HEK293 (cell line): ENCODE results near the gene CSNK1A1.

Experiments
- KLF9 ChIP-seq: fragments of 450-650 bp; formaldehyde crosslinking; IDR thresholded peaks from 2 replicates; pipeline ENCODE4 v1.5.1; 2016; ENCODE audit warnings: missing biosample characterization, missing genetic modification characterization, low read depth
- OVOL3 ChIP-seq: fragments of 450-650 bp; formaldehyde crosslinking; IDR thresholded peaks from 2 replicates; pipeline ENCODE4 v1.5.1; 2016; ENCODE audit warnings: missing biosample characterization, missing genetic modification characterization
- SCRT2 ChIP-seq: fragments of 450-650 bp; formaldehyde crosslinking; IDR thresholded peaks from 2 replicates; pipeline ENCODE4 v1.5.1; 2016; ENCODE audit warnings: missing biosample characterization, missing genetic modification characterization
- SP2 ChIP-seq: fragments of 450-650 bp; formaldehyde crosslinking; IDR thresholded peaks from 2 replicates; pipeline ENCODE4 v1.5.1; 2016; ENCODE audit warnings: missing biosample characterization, missing genetic modification characterization
- TCF7L2 ChIP-seq: IDR thresholded peaks from 2 replicates; pipeline ENCODE4 v1.6.1; 2011; ENCODE audit warnings: low read depth, mild to moderate bottlenecking, inconsistent platforms, low read length, moderate library complexity, borderline replicate concordance
- ZBTB17 ChIP-seq: fragments of 450-650 bp; formaldehyde crosslinking; IDR thresholded peaks from 2 replicates; pipeline ENCODE4 v1.5.1; 2016; ENCODE audit warnings: missing biosample characterization, missing genetic modification characterization
- ZBTB7A ChIP-seq: fragments of 450-650 bp; formaldehyde crosslinking; IDR thresholded peaks from 2 replicates; pipeline ENCODE4 v1.5.1; 2016; ENCODE audit warnings: low read depth, missing biosample characterization, missing genetic modification characterization
- ZFHX2 ChIP-seq: fragments of 450-650 bp; formaldehyde crosslinking; conservative IDR thresholded peaks from 2 replicates; pipeline ENCODE4 v1.5.1; 2016; ENCODE audit warnings: missing biosample characterization, missing genetic modification characterization
- ZFP37 ChIP-seq: fragments of 450-650 bp; formaldehyde crosslinking; IDR thresholded peaks from 2 replicates; pipeline ENCODE4 v1.5.1; 2016; ENCODE audit warnings: missing biosample characterization, missing genetic modification characterization
- ZFP69B ChIP-seq: fragments of 450-650 bp; formaldehyde crosslinking; IDR thresholded peaks from 2 replicates; pipeline ENCODE4 v1.5.1; 2016; ENCODE audit warnings: missing biosample characterization, missing genetic modification characterization
- ZNF561 ChIP-seq: fragments of 450-650 bp; IDR thresholded peaks from 2 replicates; pipeline ENCODE4 v1.5.1; 2018; ENCODE audit warnings: missing biosample characterization, missing genetic modification characterization, borderline replicate concordance
- ZNF624 ChIP-seq: fragments of 450-650 bp; formaldehyde crosslinking; IDR thresholded peaks from 2 replicates; pipeline ENCODE4 v1.5.1; 2017; ENCODE audit warnings: missing biosample characterization, missing genetic modification characterization
- ZNF660 ChIP-seq: fragments of 450-650 bp; IDR thresholded peaks from 2 replicates; pipeline ENCODE4 v1.5.1; 2018; ENCODE audit warnings: missing biosample characterization, mild to moderate bottlenecking, missing genetic modification characterization
- ZNF768 ChIP-seq: fragments of 450-650 bp; formaldehyde crosslinking; IDR thresholded peaks from 2 replicates; pipeline ENCODE4 v1.5.1; 2018; ENCODE audit warnings: missing biosample characterization, mild to moderate bottlenecking, missing genetic modification characterization
- TF ChIP-seq, protein P1 (sequence below): fragments of 450-650 bp; formaldehyde crosslinking; conservative IDR thresholded peaks from 2 replicates; pipeline ENCODE4 v1.5.1; 2016; ENCODE audit warnings: low read depth, missing biosample characterization, missing genetic modification characterization
- TF ChIP-seq, protein P2 (sequence below): sonication (generic); formaldehyde crosslinking; IDR thresholded peaks from 2 replicates; pipeline ENCODE4 v1.8.1; 2022; ENCODE audit warnings: mild to moderate bottlenecking, moderate library complexity, missing genetic modification reagents
- TF ChIP-seq, protein P3 (sequence below): fragments of 450-650 bp; formaldehyde crosslinking; IDR thresholded peaks from 2 replicates; pipeline ENCODE4 v1.5.1; 2016; ENCODE audit warnings: missing biosample characterization, missing genetic modification characterization
- TF ChIP-seq, protein P4 (sequence below): fragments of 450-650 bp; formaldehyde crosslinking; IDR thresholded peaks from 2 replicates; pipeline ENCODE4 v1.5.1; 2016; ENCODE audit warnings: missing biosample characterization, missing genetic modification characterization
- TF ChIP-seq, protein P5 (sequence below): fragments of 450-650 bp; IDR thresholded peaks from 2 replicates; pipeline ENCODE4 v1.5.1; 2018; ENCODE audit warnings: missing biosample characterization, mild to moderate bottlenecking, missing genetic modification characterization
- TF ChIP-seq, protein P6 (sequence below): fragments of 450-650 bp; formaldehyde crosslinking; IDR thresholded peaks from 2 replicates; pipeline ENCODE4 v1.5.1; 2016; ENCODE audit warnings: missing biosample characterization, missing genetic modification characterization
- TF ChIP-seq, protein P7 (sequence below): fragments of 450-650 bp; formaldehyde crosslinking; IDR thresholded peaks from 2 replicates; pipeline ENCODE4 v1.5.1; 2017; ENCODE audit warnings: missing biosample characterization, missing genetic modification characterization
- TF ChIP-seq, protein P8 (sequence below): fragments of 450-650 bp; formaldehyde crosslinking; IDR thresholded peaks from 2 replicates; pipeline ENCODE4 v1.5.1; 2016; ENCODE audit warnings: missing biosample characterization, missing genetic modification characterization

CSNK1A1 gene

DNA sequence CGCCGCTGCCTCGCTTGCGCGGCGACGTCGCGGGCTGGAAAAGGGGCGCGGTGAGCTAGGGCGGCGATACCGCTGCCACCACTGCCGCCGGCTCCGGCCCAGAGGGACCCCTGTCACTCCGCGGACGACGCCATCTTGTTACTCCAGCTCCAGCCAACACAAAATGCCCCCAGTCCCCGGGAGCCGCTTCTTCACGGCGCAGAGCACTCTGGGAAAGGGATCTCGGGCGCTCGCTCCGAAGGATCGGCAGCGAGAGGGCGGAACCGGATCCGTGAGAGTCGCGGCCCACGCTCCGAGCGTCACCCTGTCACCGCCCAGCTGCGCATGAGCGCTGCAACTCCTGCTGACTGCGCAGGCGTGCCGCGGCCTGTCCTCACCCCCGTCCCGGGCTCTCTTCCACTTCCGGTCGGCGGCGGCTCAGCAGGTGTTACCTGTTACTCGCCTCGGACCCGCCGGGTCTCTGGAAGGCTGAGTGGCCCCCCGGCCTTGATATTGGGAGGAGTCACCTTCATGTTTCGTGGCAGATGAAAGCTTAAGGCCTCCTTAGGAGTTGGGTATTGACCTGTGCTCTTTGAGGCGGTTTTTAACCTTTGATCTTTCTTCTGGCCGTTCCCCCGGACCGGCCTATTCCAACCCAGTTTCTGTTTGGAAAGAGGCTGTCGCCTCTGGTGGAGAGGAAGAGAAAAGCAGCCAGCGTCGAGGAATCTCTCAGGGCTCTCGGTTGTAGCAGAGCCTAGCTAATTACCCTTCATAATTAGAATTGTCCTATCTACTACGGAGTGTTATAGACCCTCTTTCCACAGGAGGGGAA is at the start of gene CSNK1A1 (continued):
- TF ChIP-seq, protein P1, sequence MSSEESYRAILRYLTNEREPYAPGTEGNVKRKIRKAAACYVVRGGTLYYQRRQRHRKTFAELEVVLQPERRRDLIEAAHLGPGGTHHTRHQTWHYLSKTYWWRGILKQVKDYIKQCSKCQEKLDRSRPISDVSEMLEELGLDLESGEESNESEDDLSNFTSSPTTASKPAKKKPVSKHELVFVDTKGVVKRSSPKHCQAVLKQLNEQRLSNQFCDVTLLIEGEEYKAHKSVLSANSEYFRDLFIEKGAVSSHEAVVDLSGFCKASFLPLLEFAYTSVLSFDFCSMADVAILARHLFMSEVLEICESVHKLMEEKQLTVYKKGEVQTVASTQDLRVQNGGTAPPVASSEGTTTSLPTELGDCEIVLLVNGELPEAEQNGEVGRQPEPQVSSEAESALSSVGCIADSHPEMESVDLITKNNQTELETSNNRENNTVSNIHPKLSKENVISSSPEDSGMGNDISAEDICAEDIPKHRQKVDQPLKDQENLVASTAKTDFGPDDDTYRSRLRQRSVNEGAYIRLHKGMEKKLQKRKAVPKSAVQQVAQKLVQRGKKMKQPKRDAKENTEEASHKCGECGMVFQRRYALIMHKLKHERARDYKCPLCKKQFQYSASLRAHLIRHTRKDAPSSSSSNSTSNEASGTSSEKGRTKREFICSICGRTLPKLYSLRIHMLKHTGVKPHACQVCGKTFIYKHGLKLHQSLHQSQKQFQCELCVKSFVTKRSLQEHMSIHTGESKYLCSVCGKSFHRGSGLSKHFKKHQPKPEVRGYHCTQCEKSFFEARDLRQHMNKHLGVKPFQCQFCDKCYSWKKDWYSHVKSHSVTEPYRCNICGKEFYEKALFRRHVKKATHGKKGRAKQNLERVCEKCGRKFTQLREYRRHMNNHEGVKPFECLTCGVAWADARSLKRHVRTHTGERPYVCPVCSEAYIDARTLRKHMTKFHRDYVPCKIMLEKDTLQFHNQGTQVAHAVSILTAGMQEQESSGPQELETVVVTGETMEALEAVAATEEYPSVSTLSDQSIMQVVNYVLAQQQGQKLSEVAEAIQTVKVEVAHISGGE (tag by site-specific recombination) = peak; percentile 97
- TF ChIP-seq OVOL3 (0 out of 2 replicates have a peak, but pooled peaks have one; percentile 10), ZFP37 (tag by site-specific recombination) (peak; percentile 22; the same call in 1 of the 2 replicates), ZBTB7A (no peak), SCRT2 (tag by site-specific recombination) (peak; percentile 100), ZNF660 (tag by site-specific recombination) (peak; percentile 91), ZFHX2 (tag by site-specific recombination) (peak; percentile 82), SP2 (tag by site-specific recombination) (peak; percentile 95), TCF7L2 (peak; percentile 87), ZBTB17 (peak; percentile 93), ZNF624 (no peak), KLF9 (tag by site-specific recombination) (peak; percentile 63), ZNF768 (tag by site-specific recombination) (no peak), ZFP69B (tag by site-specific recombination) (no peak), ZNF561 (tag by site-specific recombination) (peak; percentile 86)
- TF ChIP-seq, protein P2, sequence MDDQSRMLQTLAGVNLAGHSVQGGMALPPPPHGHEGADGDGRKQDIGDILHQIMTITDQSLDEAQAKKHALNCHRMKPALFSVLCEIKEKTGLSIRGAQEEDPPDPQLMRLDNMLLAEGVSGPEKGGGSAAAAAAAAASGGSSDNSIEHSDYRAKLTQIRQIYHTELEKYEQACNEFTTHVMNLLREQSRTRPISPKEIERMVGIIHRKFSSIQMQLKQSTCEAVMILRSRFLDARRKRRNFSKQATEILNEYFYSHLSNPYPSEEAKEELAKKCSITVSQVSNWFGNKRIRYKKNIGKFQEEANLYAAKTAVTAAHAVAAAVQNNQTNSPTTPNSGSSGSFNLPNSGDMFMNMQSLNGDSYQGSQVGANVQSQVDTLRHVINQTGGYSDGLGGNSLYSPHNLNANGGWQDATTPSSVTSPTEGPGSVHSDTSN (CRISPR knock-in tag) = 0 out of 2 replicates have a peak, but pooled peaks have one; percentile 47
- TF ChIP-seq, protein P3, sequence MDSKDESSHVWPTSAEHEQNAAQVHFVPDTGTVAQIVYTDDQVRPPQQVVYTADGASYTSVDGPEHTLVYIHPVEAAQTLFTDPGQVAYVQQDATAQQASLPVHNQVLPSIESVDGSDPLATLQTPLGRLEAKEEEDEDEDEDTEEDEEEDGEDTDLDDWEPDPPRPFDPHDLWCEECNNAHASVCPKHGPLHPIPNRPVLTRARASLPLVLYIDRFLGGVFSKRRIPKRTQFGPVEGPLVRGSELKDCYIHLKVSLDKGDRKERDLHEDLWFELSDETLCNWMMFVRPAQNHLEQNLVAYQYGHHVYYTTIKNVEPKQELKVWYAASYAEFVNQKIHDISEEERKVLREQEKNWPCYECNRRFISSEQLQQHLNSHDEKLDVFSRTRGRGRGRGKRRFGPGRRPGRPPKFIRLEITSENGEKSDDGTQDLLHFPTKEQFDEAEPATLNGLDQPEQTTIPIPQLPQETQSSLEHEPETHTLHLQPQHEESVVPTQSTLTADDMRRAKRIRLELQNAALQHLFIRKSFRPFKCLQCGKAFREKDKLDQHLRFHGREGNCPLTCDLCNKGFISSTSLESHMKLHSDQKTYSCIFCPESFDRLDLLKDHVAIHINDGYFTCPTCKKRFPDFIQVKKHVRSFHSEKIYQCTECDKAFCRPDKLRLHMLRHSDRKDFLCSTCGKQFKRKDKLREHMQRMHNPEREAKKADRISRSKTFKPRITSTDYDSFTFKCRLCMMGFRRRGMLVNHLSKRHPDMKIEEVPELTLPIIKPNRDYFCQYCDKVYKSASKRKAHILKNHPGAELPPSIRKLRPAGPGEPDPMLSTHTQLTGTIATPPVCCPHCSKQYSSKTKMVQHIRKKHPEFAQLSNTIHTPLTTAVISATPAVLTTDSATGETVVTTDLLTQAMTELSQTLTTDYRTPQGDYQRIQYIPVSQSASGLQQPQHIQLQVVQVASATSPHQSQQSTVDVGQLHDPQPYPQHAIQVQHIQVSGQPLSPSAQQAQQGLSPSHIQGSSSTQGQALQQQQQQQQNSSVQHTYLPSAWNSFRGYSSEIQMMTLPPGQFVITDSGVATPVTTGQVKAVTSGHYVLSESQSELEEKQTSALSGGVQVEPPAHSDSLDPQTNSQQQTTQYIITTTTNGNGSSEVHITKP (tag by site-specific recombination) = peak; percentile 92
- TF ChIP-seq, protein P4, sequence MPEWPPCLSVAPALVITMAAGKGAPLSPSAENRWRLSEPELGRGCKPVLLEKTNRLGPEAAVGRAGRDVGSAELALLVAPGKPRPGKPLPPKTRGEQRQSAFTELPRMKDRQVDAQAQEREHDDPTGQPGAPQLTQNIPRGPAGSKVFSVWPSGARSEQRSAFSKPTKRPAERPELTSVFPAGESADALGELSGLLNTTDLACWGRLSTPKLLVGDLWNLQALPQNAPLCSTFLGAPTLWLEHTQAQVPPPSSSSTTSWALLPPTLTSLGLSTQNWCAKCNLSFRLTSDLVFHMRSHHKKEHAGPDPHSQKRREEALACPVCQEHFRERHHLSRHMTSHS (tag by site-specific recombination) = no peak
- TF ChIP-seq, protein P5, sequence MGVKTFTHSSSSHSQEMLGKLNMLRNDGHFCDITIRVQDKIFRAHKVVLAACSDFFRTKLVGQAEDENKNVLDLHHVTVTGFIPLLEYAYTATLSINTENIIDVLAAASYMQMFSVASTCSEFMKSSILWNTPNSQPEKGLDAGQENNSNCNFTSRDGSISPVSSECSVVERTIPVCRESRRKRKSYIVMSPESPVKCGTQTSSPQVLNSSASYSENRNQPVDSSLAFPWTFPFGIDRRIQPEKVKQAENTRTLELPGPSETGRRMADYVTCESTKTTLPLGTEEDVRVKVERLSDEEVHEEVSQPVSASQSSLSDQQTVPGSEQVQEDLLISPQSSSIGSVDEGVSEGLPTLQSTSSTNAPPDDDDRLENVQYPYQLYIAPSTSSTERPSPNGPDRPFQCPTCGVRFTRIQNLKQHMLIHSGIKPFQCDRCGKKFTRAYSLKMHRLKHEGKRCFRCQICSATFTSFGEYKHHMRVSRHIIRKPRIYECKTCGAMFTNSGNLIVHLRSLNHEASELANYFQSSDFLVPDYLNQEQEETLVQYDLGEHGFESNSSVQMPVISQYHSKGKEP (tag by site-specific recombination) = peak; percentile 20; the same call in 1 of the 2 replicates
- TF ChIP-seq, protein P6, sequence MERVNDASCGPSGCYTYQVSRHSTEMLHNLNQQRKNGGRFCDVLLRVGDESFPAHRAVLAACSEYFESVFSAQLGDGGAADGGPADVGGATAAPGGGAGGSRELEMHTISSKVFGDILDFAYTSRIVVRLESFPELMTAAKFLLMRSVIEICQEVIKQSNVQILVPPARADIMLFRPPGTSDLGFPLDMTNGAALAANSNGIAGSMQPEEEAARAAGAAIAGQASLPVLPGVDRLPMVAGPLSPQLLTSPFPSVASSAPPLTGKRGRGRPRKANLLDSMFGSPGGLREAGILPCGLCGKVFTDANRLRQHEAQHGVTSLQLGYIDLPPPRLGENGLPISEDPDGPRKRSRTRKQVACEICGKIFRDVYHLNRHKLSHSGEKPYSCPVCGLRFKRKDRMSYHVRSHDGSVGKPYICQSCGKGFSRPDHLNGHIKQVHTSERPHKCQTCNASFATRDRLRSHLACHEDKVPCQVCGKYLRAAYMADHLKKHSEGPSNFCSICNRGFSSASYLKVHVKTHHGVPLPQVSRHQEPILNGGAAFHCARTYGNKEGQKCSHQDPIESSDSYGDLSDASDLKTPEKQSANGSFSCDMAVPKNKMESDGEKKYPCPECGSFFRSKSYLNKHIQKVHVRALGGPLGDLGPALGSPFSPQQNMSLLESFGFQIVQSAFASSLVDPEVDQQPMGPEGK (tag by site-specific recombination) = peak; percentile 62
- TF ChIP-seq, protein P7, sequence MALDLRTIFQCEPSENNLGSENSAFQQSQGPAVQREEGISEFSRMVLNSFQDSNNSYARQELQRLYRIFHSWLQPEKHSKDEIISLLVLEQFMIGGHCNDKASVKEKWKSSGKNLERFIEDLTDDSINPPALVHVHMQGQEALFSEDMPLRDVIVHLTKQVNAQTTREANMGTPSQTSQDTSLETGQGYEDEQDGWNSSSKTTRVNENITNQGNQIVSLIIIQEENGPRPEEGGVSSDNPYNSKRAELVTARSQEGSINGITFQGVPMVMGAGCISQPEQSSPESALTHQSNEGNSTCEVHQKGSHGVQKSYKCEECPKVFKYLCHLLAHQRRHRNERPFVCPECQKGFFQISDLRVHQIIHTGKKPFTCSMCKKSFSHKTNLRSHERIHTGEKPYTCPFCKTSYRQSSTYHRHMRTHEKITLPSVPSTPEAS (tag by site-specific recombination) = 0 out of 2 replicates have a peak, but pooled peaks have one; percentile 9
- TF ChIP-seq, protein P8, sequence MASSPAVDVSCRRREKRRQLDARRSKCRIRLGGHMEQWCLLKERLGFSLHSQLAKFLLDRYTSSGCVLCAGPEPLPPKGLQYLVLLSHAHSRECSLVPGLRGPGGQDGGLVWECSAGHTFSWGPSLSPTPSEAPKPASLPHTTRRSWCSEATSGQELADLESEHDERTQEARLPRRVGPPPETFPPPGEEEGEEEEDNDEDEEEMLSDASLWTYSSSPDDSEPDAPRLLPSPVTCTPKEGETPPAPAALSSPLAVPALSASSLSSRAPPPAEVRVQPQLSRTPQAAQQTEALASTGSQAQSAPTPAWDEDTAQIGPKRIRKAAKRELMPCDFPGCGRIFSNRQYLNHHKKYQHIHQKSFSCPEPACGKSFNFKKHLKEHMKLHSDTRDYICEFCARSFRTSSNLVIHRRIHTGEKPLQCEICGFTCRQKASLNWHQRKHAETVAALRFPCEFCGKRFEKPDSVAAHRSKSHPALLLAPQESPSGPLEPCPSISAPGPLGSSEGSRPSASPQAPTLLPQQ = peak; percentile 74
